HEK293 (cell line): ENCODE data around the gene BTBD19.

Experiments used
- IKZF3 ChIP-seq: fragments of 450-650 bp; IDR thresholded peaks from 2 replicates; pipeline ENCODE4 v1.5.0; 2018; ENCODE audit warnings: missing biosample characterization, mild to moderate bottlenecking, missing genetic modification characterization, moderate library complexity
- MZF1 ChIP-seq: fragments of 450-650 bp; formaldehyde crosslinking; IDR thresholded peaks from 2 replicates; pipeline ENCODE4 v1.5.1; 2017; ENCODE audit warnings: missing biosample characterization, missing genetic modification characterization, borderline replicate concordance
- TCF7L2 ChIP-seq: IDR thresholded peaks from 2 replicates; pipeline ENCODE4 v1.6.1; 2011; ENCODE audit warnings: low read depth, mild to moderate bottlenecking, inconsistent platforms, low read length, moderate library complexity, borderline replicate concordance
- TRIM28 ChIP-seq: IDR thresholded peaks from 2 replicates; pipeline ENCODE4 v1.6.1; 2011; ENCODE audit warnings: low read length, control low read depth, borderline replicate concordance
- YY2 ChIP-seq: fragments of 450-650 bp; formaldehyde crosslinking; IDR thresholded peaks from 2 replicates; pipeline ENCODE4 v1.5.1; 2016; ENCODE audit warnings: missing biosample characterization, missing genetic modification characterization
- ZIC2 ChIP-seq: fragments of 450-650 bp; formaldehyde crosslinking; IDR thresholded peaks from 2 replicates; pipeline ENCODE4 v1.5.1; 2016; ENCODE audit warnings: missing biosample characterization, missing genetic modification characterization
- ZNF112 ChIP-seq: fragments of 450-650 bp; formaldehyde crosslinking; IDR thresholded peaks from 2 replicates; pipeline ENCODE4 v1.5.0; 2017; ENCODE audit warnings: missing biosample characterization, missing genetic modification characterization
- ZNF175 ChIP-seq: fragments of 450-650 bp; formaldehyde crosslinking; IDR thresholded peaks from 2 replicates; pipeline ENCODE4 v1.5.1; 2016; ENCODE audit warnings: missing biosample characterization, missing genetic modification characterization
- ZNF18 ChIP-seq: fragments of 450-650 bp; formaldehyde crosslinking; IDR thresholded peaks from 2 replicates; pipeline ENCODE4 v1.5.1; 2016; ENCODE audit warnings: missing biosample characterization, missing genetic modification characterization
- ZNF274 ChIP-seq, 2 experiments: fragments of 200-500 bp in 1 of 2; fragments of 450-650 bp in 1 of 2; sonication (Bioruptor generic) in 1 of 2; formaldehyde crosslinking in 1 of 2; IDR thresholded peaks; 2 replicates each; pipeline versions ENCODE4 v1.5.1 to v1.6.1; 2014 to 2016; ENCODE audit warnings: borderline replicate concordance in 1 of 2, inconsistent platforms in 1 of 2, low read length in 1 of 2, missing biosample characterization in 1 of 2, missing genetic modification characterization in 1 of 2
- ZNF423 ChIP-seq: fragments of 450-650 bp; formaldehyde crosslinking; IDR thresholded peaks from 2 replicates; pipeline ENCODE4 v1.5.1; 2016; ENCODE audit warnings: missing biosample characterization, missing genetic modification characterization
- ZNF426 ChIP-seq: fragments of 450-650 bp; formaldehyde crosslinking; IDR thresholded peaks from 2 replicates; pipeline ENCODE4 v1.5.1; 2017; ENCODE audit warnings: missing biosample characterization, missing genetic modification characterization, mild to moderate bottlenecking, inconsistent platforms, moderate library complexity
- ZNF501 ChIP-seq: fragments of 450-650 bp; formaldehyde crosslinking; IDR thresholded peaks from 2 replicates; pipeline ENCODE4 v1.5.1; 2016; ENCODE audit warnings: missing biosample characterization, missing genetic modification characterization
- ZNF571 ChIP-seq: fragments of 450-650 bp; formaldehyde crosslinking; IDR thresholded peaks from 2 replicates; pipeline ENCODE4 v1.5.0; 2017; ENCODE audit warnings: missing biosample characterization, missing genetic modification characterization
- ZNF600 ChIP-seq: fragments of 450-650 bp; formaldehyde crosslinking; IDR thresholded peaks from 2 replicates; pipeline ENCODE4 v1.5.1; 2016; ENCODE audit warnings: missing biosample characterization, missing genetic modification characterization
- ZNF776 ChIP-seq: fragments of 450-650 bp; formaldehyde crosslinking; IDR thresholded peaks from 2 replicates; pipeline ENCODE4 v1.5.0; 2017; ENCODE audit warnings: missing biosample characterization, missing genetic modification characterization, borderline replicate concordance
- ZNF843 ChIP-seq: fragments of 450-650 bp; formaldehyde crosslinking; IDR thresholded peaks from 2 replicates; pipeline ENCODE4 v1.5.1; 2016; ENCODE audit warnings: missing biosample characterization, missing genetic modification characterization
- ZXDB ChIP-seq: fragments of 450-650 bp; formaldehyde crosslinking; IDR thresholded peaks from 2 replicates; pipeline ENCODE4 v1.5.1; 2016; ENCODE audit warnings: missing biosample characterization, missing genetic modification characterization
- TF ChIP-seq, protein P1 (sequence below): fragments of 450-650 bp; formaldehyde crosslinking; conservative IDR thresholded peaks from 2 replicates; pipeline ENCODE4 v1.5.1; 2016; ENCODE audit warnings: low read depth, missing biosample characterization, missing genetic modification characterization
- TF ChIP-seq, protein P2 (sequence below): fragments of 450-650 bp; formaldehyde crosslinking; conservative IDR thresholded peaks from 2 replicates; pipeline ENCODE4 v1.5.1; 2016; ENCODE audit warnings: low read depth, missing biosample characterization, missing genetic modification characterization
- TF ChIP-seq, protein P3 (sequence below): fragments of 450-650 bp; formaldehyde crosslinking; IDR thresholded peaks from 2 replicates; pipeline ENCODE4 v1.5.1; 2016; ENCODE audit warnings: missing biosample characterization, missing genetic modification characterization

The BTBD19 gene

DNA sequence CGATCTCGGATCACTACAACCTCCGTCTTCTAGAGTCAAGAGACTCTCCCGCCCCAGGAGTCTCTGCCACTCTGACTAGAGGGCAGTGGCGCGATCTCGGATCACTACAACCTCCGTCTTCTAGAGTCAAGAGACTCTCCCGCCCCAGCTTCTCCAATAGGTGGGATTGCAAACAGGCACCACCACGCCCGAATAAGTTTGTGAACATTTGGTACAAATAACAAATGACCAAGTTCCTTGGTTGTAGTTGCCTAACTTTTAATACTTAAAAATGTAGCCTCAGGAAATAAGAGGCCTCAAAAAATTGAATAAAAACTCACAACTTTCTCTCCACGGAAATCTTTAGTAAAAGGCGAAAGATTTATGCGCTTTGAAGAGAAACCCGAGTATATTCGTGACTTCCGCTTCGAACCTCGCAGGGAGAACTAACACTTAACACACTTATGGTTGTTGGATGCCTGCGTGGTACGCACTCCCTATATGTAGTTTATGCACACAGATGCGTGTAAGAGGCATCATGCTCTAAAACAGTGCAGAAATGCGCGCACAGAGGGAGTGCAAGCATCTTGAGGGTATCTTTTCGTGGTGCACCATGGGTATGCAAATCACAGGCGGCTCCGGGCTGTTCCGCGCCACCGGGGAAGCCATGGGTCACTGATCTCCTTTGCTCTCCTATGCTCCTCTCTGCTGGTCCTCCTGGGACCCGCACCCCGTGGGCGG, 11.4 kb downstream of the BTBD19 start (continued):
- 0 out of 2 replicates have a peak, but pooled peaks have one; percentile 14 for TF ChIP-seq TCF7L2
- TF ChIP-seq, protein P1, sequence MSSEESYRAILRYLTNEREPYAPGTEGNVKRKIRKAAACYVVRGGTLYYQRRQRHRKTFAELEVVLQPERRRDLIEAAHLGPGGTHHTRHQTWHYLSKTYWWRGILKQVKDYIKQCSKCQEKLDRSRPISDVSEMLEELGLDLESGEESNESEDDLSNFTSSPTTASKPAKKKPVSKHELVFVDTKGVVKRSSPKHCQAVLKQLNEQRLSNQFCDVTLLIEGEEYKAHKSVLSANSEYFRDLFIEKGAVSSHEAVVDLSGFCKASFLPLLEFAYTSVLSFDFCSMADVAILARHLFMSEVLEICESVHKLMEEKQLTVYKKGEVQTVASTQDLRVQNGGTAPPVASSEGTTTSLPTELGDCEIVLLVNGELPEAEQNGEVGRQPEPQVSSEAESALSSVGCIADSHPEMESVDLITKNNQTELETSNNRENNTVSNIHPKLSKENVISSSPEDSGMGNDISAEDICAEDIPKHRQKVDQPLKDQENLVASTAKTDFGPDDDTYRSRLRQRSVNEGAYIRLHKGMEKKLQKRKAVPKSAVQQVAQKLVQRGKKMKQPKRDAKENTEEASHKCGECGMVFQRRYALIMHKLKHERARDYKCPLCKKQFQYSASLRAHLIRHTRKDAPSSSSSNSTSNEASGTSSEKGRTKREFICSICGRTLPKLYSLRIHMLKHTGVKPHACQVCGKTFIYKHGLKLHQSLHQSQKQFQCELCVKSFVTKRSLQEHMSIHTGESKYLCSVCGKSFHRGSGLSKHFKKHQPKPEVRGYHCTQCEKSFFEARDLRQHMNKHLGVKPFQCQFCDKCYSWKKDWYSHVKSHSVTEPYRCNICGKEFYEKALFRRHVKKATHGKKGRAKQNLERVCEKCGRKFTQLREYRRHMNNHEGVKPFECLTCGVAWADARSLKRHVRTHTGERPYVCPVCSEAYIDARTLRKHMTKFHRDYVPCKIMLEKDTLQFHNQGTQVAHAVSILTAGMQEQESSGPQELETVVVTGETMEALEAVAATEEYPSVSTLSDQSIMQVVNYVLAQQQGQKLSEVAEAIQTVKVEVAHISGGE (tag by site-specific recombination) = peak; percentile 25; the same call in 1 of the 2 replicates
- TF ChIP-seq ZNF501 = 0 out of 2 replicates have a peak, but pooled peaks have one; percentile 69
- peak; percentile 47; the same call in 1 of the 2 replicates for TF ChIP-seq ZIC2 (tag by site-specific recombination)
- peak; percentile 60 for TF ChIP-seq ZNF600 (tag by site-specific recombination)
- TF ChIP-seq IKZF3 (tag by site-specific recombination) = peak; percentile 59; the same call in 1 of the 2 replicates
- TF ChIP-seq ZNF776 (tag by site-specific recombination) = no peak
- peak; percentile 96 for TF ChIP-seq TRIM28
- no peak for TF ChIP-seq ZNF112 (tag by site-specific recombination)
- no peak for TF ChIP-seq ZNF274 (IDR thresholded peaks at IDR 0.05; ENCODE audit: low read length)
- TF ChIP-seq ZNF274 (tag by site-specific recombination; IDR thresholded peaks at IDR 0.05; ENCODE audit: borderline replicate concordance) = no peak
- TF ChIP-seq ZXDB (tag by site-specific recombination) = peak; percentile 74
- peak; percentile 56; the same call in 1 of the 2 replicates for TF ChIP-seq ZNF18 (tag by site-specific recombination)
- TF ChIP-seq ZNF426 (tag by site-specific recombination) = no peak
- TF ChIP-seq ZNF843 (tag by site-specific recombination) = peak; percentile 41; the same call in 1 of the 2 replicates
- no peak for TF ChIP-seq ZNF175 (tag by site-specific recombination)
- no peak for TF ChIP-seq ZNF571 (tag by site-specific recombination)
- TF ChIP-seq ZNF423 (tag by site-specific recombination) = no peak
- TF ChIP-seq YY2 (tag by site-specific recombination) = no peak
- peak; percentile 35; the same call in 1 of the 2 replicates for TF ChIP-seq MZF1 (tag by site-specific recombination)
- TF ChIP-seq, protein P2, sequence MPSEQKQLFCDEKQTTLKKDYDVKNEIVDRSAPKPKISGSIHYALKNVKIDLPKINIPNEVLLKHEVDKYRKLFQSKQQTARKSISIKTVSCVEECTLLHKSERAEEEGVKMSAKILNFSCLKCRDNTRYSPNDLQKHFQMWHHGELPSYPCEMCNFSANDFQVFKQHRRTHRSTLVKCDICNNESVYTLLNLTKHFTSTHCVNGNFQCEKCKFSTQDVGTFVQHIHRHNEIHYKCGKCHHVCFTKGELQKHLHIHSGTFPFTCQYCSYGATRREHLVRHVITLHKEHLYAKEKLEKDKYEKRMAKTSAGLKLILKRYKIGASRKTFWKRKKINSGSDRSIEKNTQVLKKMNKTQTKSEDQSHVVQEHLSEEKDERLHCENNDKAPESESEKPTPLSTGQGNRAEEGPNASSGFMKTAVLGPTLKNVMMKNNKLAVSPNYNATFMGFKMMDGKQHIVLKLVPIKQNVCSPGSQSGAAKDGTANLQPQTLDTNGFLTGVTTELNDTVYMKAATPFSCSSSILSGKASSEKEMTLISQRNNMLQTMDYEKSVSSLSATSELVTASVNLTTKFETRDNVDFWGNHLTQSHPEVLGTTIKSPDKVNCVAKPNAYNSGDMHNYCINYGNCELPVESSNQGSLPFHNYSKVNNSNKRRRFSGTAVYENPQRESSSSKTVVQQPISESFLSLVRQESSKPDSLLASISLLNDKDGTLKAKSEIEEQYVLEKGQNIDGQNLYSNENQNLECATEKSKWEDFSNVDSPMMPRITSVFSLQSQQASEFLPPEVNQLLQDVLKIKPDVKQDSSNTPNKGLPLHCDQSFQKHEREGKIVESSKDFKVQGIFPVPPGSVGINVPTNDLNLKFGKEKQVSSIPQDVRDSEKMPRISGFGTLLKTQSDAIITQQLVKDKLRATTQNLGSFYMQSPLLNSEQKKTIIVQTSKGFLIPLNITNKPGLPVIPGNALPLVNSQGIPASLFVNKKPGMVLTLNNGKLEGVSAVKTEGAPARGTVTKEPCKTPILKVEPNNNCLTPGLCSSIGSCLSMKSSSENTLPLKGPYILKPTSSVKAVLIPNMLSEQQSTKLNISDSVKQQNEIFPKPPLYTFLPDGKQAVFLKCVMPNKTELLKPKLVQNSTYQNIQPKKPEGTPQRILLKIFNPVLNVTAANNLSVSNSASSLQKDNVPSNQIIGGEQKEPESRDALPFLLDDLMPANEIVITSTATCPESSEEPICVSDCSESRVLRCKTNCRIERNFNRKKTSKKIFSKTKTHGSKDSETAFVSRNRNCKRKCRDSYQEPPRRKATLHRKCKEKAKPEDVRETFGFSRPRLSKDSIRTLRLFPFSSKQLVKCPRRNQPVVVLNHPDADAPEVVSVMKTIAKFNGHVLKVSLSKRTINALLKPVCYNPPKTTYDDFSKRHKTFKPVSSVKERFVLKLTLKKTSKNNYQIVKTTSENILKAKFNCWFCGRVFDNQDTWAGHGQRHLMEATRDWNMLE (tag by site-specific recombination) = no peak
- TF ChIP-seq, protein P3, sequence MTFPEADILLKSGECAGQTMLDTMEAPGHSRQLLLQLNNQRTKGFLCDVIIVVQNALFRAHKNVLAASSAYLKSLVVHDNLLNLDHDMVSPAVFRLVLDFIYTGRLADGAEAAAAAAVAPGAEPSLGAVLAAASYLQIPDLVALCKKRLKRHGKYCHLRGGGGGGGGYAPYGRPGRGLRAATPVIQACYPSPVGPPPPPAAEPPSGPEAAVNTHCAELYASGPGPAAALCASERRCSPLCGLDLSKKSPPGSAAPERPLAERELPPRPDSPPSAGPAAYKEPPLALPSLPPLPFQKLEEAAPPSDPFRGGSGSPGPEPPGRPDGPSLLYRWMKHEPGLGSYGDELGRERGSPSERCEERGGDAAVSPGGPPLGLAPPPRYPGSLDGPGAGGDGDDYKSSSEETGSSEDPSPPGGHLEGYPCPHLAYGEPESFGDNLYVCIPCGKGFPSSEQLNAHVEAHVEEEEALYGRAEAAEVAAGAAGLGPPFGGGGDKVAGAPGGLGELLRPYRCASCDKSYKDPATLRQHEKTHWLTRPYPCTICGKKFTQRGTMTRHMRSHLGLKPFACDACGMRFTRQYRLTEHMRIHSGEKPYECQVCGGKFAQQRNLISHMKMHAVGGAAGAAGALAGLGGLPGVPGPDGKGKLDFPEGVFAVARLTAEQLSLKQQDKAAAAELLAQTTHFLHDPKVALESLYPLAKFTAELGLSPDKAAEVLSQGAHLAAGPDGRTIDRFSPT (tag by site-specific recombination) = peak; percentile 55; the same call in 1 of the 2 replicates
- TF ChIP-seq, all 188 proteins: peak for 44
